Mesenchymal stem cell (in vitro differentiated cells and primary cell): Measurements from ENCODE around the gene CFAP97.
A peak's percentile ranks its signal among the peaks of the same experiment; 100 is the strongest.

Experiments
- DNase-seq: peaks from one replicate; pipeline ENCODE4 v3.0.0-alpha.2; 2013
- H2AFZ ChIP-seq: one replicate; pipeline ENCODE4 v1.6.1; 2013; ENCODE audit warnings: low read depth, mild to moderate bottlenecking, control low read depth, inconsistent platforms, low read length, moderate library complexity
- H2AK5ac ChIP-seq: 2 replicates; pipeline ENCODE4 v1.6.1; 2013; ENCODE audit warnings: low read length, moderate library complexity, mild to moderate bottlenecking, inconsistent platforms; ENCODE audit not compliant: severe bottlenecking
- H2BK120ac ChIP-seq: one replicate; pipeline ENCODE4 v1.6.1; 2013; ENCODE audit warnings: low read depth, mild to moderate bottlenecking, inconsistent platforms, low read length, moderate library complexity
- H2BK12ac ChIP-seq, 2 experiments: one replicate each; pipeline ENCODE4 v1.6.1; 2013; ENCODE audit warnings: inconsistent platforms in 2 of 2, low read length in 2 of 2, mild to moderate bottlenecking in 2 of 2, moderate library complexity in 2 of 2, control low read depth in 1 of 2
- H2BK15ac ChIP-seq: one replicate; pipeline ENCODE4 v1.6.1; 2013; ENCODE audit warnings: mild to moderate bottlenecking, low read depth, inconsistent platforms; ENCODE audit not compliant: poor library complexity, severe bottlenecking
- H2BK5ac ChIP-seq: 2 replicates; pipeline ENCODE4 v1.6.1; 2013; ENCODE audit warnings: low read depth, mild to moderate bottlenecking, low read length, control low read depth, inconsistent platforms; ENCODE audit not compliant: poor library complexity, severe bottlenecking
- H3K14ac ChIP-seq, 2 experiments: one replicate each; pipeline ENCODE4 v1.6.1; 2013; ENCODE audit warnings: inconsistent platforms in 2 of 2, low read length in 2 of 2, control low read depth in 1 of 2, mild to moderate bottlenecking in 1 of 2, moderate library complexity in 1 of 2
- H3K18ac ChIP-seq, 2 experiments: one replicate each; pipeline ENCODE4 v1.6.1; 2013; ENCODE audit warnings: inconsistent platforms in 2 of 2, low read length in 2 of 2, control low read depth in 1 of 2, low read depth in 1 of 2, mild to moderate bottlenecking in 1 of 2
- H3K23ac ChIP-seq, 2 experiments: one replicate each; pipeline ENCODE4 v1.6.1; 2013; ENCODE audit warnings: inconsistent platforms in 2 of 2, low read length in 2 of 2, mild to moderate bottlenecking in 2 of 2, moderate library complexity in 2 of 2, control low read depth in 1 of 2
- H3K27ac ChIP-seq: 2 replicates; pipeline ENCODE4 v1.5.1; 2013; ENCODE audit warnings: mild to moderate bottlenecking, moderate library complexity, low read length, control low read depth, inconsistent platforms; ENCODE audit not compliant: poor library complexity, severe bottlenecking
- H3K27me3 ChIP-seq, 2 experiments: 2 replicates each; pipeline versions ENCODE4 v1.6.1 to v1.7.0; 2013; ENCODE audit warnings: low read length in 2 of 2, mild to moderate bottlenecking in 2 of 2, moderate library complexity in 2 of 2, control low read depth in 1 of 2, inconsistent platforms in 1 of 2; ENCODE audit not compliant: control insufficient read depth in 1 of 2, insufficient read depth in 1 of 2
- H3K36me3 ChIP-seq, 2 experiments: 2 replicates each; pipeline versions ENCODE4 v1.6.1 to v1.7.0; 2013; ENCODE audit warnings: low read length in 2 of 2, control low read depth in 1 of 2, inconsistent platforms in 1 of 2, low read depth in 1 of 2, mild to moderate bottlenecking in 1 of 2; ENCODE audit not compliant: insufficient read depth in 2 of 2, control insufficient read depth in 1 of 2
- H3K4ac ChIP-seq, 2 experiments: one replicate each; pipeline ENCODE4 v1.6.1; 2013; ENCODE audit warnings: inconsistent platforms in 2 of 2, low read length in 2 of 2, mild to moderate bottlenecking in 2 of 2, moderate library complexity in 2 of 2, control low read depth in 1 of 2, low read depth in 1 of 2
- H3K4me1 ChIP-seq: 2 replicates; pipeline ENCODE4 v1.6.1; 2013; ENCODE audit warnings: low read depth, low read length, control low read depth; ENCODE audit not compliant: control insufficient read depth, insufficient read depth
- H3K4me2 ChIP-seq: 2 replicates; pipeline ENCODE4 v1.6.1; 2013; ENCODE audit warnings: low read length, mild to moderate bottlenecking, inconsistent platforms; ENCODE audit not compliant: poor library complexity, severe bottlenecking
- H3K4me3 ChIP-seq, 2 experiments: 2 replicates each; pipeline versions ENCODE4 v1.5.1 to v1.7.0; 2013; ENCODE audit warnings: low read length in 2 of 2, mild to moderate bottlenecking in 2 of 2, control low read depth in 1 of 2, low read depth in 1 of 2; ENCODE audit not compliant: insufficient read depth in 1 of 2
- H3K79me1 ChIP-seq: replicated peaks from 2 replicates; pipeline ENCODE4 v1.6.1; 2013; ENCODE audit warnings: mild to moderate bottlenecking, control low read depth, low read length, inconsistent platforms; ENCODE audit not compliant: poor library complexity, severe bottlenecking
- H3K9ac ChIP-seq: 2 replicates; pipeline ENCODE4 v1.7.0; 2013; ENCODE audit warnings: mild to moderate bottlenecking, low read length, moderate library complexity
- H3K9me3 ChIP-seq: 2 replicates; pipeline ENCODE4 v1.7.0; 2013; ENCODE audit warnings: mild to moderate bottlenecking, low read length; ENCODE audit not compliant: control insufficient read depth
- H4K8ac ChIP-seq: one replicate; pipeline ENCODE4 v1.6.1; 2013; ENCODE audit warnings: inconsistent platforms, mild to moderate bottlenecking, low read length, moderate library complexity
- H4K91ac ChIP-seq: one replicate; pipeline ENCODE4 v1.6.1; 2013; ENCODE audit warnings: mild to moderate bottlenecking, low read length, inconsistent platforms
- WGBS: methylation state at CpG from one replicate; pipeline ENCODE4 v1.1.7; 2013; ENCODE audit warnings: mixed read lengths; 5-methylcytosine and 5-hydroxymethylcytosine counted together

The CFAP97 gene

DNA sequence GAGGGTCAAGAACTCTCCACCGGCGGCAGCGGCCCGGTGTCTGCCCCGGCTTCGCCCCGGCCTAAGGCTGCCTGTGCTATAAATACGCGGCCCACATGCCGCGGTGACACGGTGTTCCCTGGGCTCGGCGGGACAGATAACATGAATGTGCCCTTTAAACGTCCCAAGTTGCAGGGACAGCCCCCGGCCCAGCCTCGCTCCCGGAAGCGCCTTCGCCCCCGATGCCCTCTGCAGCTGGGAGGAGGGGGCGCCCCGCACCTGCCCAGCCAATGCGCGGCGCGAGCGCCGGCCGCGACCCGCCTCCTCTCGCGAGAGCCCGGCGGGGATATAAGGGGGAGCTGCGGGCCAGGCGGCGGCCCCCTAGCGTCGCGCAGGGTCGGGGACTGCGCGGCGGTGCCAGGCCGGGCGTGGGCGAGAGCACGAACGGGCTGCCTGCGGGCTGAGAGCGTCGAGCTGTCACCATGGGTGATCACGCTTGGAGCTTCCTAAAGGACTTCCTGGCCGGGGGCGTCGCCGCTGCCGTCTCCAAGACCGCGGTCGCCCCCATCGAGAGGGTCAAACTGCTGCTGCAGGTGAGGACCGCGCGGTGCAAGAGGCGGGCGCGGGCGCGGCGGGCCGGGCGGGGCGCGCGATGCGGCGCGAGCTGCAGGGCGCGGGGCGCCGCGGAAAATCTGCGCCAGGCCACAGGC lies 60.7 kb downstream of the CFAP97 start, which contains the start of gene SLC25A4:
Gene SLC25A4, plus strand, starts transcription at position 355 of the 689 bp plus-strand sequence. Its CDS starts 107 bp downstream, at position 462.
- no peak within 1 kb of the TSS for H3K27ac ChIP-seq
- peak; percentile 77 for DNase-seq
- H3K27me3 ChIP-seq: peaks cover 0 to 4% of the 10 kb centered on the region in 2 experiments
- H2BK5ac ChIP-seq: no peak within 1 kb of the TSS
- H3K23ac ChIP-seq: peak within 1 kb of the TSS in 1 of 2 experiments; percentile 99
- no peak within 1 kb of the TSS for H2BK120ac ChIP-seq
- peak within 1 kb of the TSS; percentile 17 to 89 for H3K4ac ChIP-seq
- H3K9me3 ChIP-seq: no peaks in the 10 kb centered on the region
- H2BK15ac ChIP-seq: peak within 1 kb of the TSS; percentile 12
- peaks cover 18% of the 10 kb centered on the region for H3K79me1 ChIP-seq
- no peak within 1 kb of the TSS for H2AK5ac ChIP-seq
- peak within 1 kb of the TSS; percentile 71 for H3K9ac ChIP-seq
- peak within 1 kb of the TSS; percentile 5 for H4K91ac ChIP-seq
- H3K18ac ChIP-seq: peak within 1 kb of the TSS; percentile 69 to 92
- under 1% methylated on average over 73 of the region's 87 CpGs for WGBS
- H3K4me3 ChIP-seq: peak within 1 kb of the TSS; percentile 79 to 98
- H3K14ac ChIP-seq: peak within 1 kb of the TSS in 1 of 2 experiments; percentile 93
- peak within 1 kb of the TSS; percentile 97 for H3K4me2 ChIP-seq
- H3K36me3 ChIP-seq: peaks cover 6 to 7% of the 10 kb centered on the region in 2 experiments
- no peak within 1 kb of the TSS for H2BK12ac ChIP-seq
- H2AFZ ChIP-seq: peak within 1 kb of the TSS; percentile 93
- H3K4me1 ChIP-seq: peaks cover 6% of the 10 kb centered on the region
- peak within 1 kb of the TSS; percentile 75 for H4K8ac ChIP-seq

DNA sequence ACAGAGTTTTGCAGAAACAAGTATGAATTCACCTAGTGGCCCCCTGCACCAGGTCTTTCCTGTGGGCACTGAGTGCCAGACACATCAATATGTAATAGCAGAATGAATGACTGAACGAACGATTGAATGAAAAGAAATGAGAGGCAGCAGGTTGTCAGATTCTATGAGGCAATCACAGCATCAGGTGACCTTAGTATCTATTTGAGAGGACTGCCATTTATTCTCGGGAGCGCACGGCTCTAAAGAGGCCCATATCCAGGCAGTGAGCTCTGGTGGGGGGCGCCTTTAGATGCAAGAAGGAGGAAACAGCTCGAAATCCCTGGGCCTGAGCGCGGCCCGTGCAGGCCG lies 61.3 kb downstream of the CFAP97 start:
- Histone ChIP-seq H2BK12ac (no peak overlapping the region), H4K91ac (no peak overlapping the region), H4K8ac (peak overlapping the region; percentile 27), H2BK5ac (no peak overlapping the region), H3K36me3 (peaks cover 4 to 7% of the 10 kb centered on the region in 2 experiments), H3K4ac (peak overlapping the region in 1 of 2 experiments; percentile 17), H3K18ac (no peak overlapping the region), H3K14ac (no peak overlapping the region), H2BK120ac (no peak overlapping the region), H3K4me1 (peaks cover 6% of the 10 kb centered on the region), H3K4me2 (peak overlapping the region; percentile 97), H3K79me1 (peaks cover 18% of the 10 kb centered on the region), H3K4me3 (peak overlapping the region; percentile 79 to 98), H3K27me3 (peaks cover 0 to 4% of the 10 kb centered on the region in 2 experiments), H2AFZ (peak overlapping the region; percentile 93), H2AK5ac (no peak overlapping the region), H3K9me3 (no peaks in the 10 kb centered on the region), H3K27ac (no peak overlapping the region), H2BK15ac (peak overlapping the region; percentile 12), H3K23ac (peak overlapping the region in 1 of 2 experiments; percentile 57), H3K9ac (peak overlapping the region; percentile 71)
- no peak for DNase-seq
- WGBS: 12% methylated on average over 11 of the region's 11 CpGs

DNA sequence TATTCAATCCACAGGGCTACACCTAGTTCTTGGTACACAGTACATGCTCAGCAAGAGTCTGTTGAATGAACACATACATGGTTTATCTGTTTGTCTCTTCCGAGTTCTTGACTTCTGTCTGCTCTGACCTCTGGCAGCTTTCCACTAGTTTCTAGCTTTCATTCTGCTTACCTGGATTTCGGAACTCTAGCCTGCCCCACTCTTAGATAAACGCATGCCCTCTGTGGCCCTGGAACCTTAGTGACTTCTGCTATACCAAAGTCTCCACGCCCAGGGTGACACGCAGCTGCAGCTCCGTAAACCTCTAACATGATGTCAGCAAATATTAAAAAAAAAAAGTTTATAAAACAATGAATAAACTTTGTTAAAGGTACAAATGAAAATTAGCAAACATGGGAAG lies 62.0 kb downstream of the CFAP97 start:
- 88% methylated on average over 3 of the region's 6 CpGs for WGBS
- Histone ChIP-seq H4K91ac (no peak overlapping the region), H3K23ac (no peak overlapping the region), H3K27ac (no peak overlapping the region), H2BK120ac (no peak overlapping the region), H2AK5ac (no peak overlapping the region), H2BK12ac (no peak overlapping the region), H3K27me3 (peaks cover 0 to 4% of the 10 kb centered on the region in 2 experiments), H3K14ac (no peak overlapping the region), H3K4me1 (peaks cover 6% of the 10 kb centered on the region), H4K8ac (no peak overlapping the region), H2BK15ac (no peak overlapping the region), H3K4me3 (no peak overlapping the region), H2AFZ (no peak overlapping the region), H3K36me3 (peaks cover 4 to 7% of the 10 kb centered on the region in 2 experiments), H3K18ac (no peak overlapping the region), H3K4ac (no peak overlapping the region), H3K79me1 (peaks cover 18% of the 10 kb centered on the region), H3K9me3 (no peaks in the 10 kb centered on the region), H2BK5ac (no peak overlapping the region), H3K9ac (no peak overlapping the region), H3K4me2 (no peak overlapping the region)
- DNase-seq: no peak

DNA sequence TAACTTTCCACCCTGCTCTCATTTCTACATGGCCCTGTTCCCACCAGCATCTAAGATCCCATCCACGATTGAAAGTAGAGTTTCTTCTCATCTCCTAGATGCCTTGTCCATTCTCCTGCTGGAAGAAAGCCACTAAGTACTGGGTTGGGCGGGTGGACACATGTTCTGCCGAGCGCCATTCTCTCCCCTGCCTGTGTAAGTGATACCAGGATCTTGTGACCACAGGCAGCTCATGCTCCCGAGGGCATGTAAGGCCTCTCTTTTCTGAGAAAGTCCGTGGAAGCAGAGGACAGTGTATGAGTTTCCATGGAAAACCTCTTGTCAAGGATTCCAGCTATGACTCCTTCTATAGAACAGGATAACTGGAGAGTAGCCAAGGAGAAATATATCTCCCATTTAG lies 64.1 kb downstream of the CFAP97 start:
- H2BK12ac ChIP-seq: no peak overlapping the region
- no peak overlapping the region for H2BK15ac ChIP-seq
- no peak overlapping the region for H3K18ac ChIP-seq
- no peak overlapping the region for H2BK5ac ChIP-seq
- peaks cover 0 to under 1% of the 10 kb centered on the region in 2 experiments for H3K36me3 ChIP-seq
- no peak overlapping the region for H3K9ac ChIP-seq
- no peak overlapping the region for H4K8ac ChIP-seq
- no peak overlapping the region for H3K27ac ChIP-seq
- no peak overlapping the region for H3K4ac ChIP-seq
- H3K79me1 ChIP-seq: peaks cover 7% of the 10 kb centered on the region
- no peak for DNase-seq
- H3K23ac ChIP-seq: no peak overlapping the region
- no peak overlapping the region for H3K4me2 ChIP-seq
- peaks cover 4% of the 10 kb centered on the region for H3K4me1 ChIP-seq
- H4K91ac ChIP-seq: no peak overlapping the region
- H3K14ac ChIP-seq: no peak overlapping the region
- peaks cover 0 to 4% of the 10 kb centered on the region in 2 experiments for H3K27me3 ChIP-seq
- H3K4me3 ChIP-seq: no peak overlapping the region
- WGBS: 94% methylated on average over 5 of the region's 6 CpGs
- no peak overlapping the region for H2AK5ac ChIP-seq
- no peaks in the 10 kb centered on the region for H3K9me3 ChIP-seq
- no peak overlapping the region for H2BK120ac ChIP-seq
- H2AFZ ChIP-seq: no peak overlapping the region
